Mesendoderm (in vitro differentiated cells): ENCODE results near the gene DNAJC8.
A peak's percentile ranks its signal among the peaks of the same experiment; 100 is the strongest.

ENCODE experiments used
- DNase-seq: peaks from one replicate; pipeline ENCODE4 v3.0.0; 2013
- H2AK5ac ChIP-seq: 2 replicates; pipeline ENCODE4 v1.6.1; 2013; ENCODE audit warnings: low read length, inconsistent platforms
- H2BK120ac ChIP-seq: 2 replicates; pipeline ENCODE4 v1.6.1; 2013; ENCODE audit warnings: low read depth, mild to moderate bottlenecking, low read length, moderate library complexity, mixed read lengths
- H2BK15ac ChIP-seq: replicated peaks from 2 replicates; pipeline ENCODE4 v1.6.1; 2013; ENCODE audit warnings: low read depth, mild to moderate bottlenecking, moderate library complexity
- H2BK5ac ChIP-seq: 2 replicates; pipeline ENCODE4 v1.6.1; 2013; ENCODE audit warnings: low read length, inconsistent platforms
- H3K18ac ChIP-seq: 2 replicates; pipeline ENCODE4 v1.6.1; 2013; ENCODE audit warnings: mild to moderate bottlenecking, low read length, mixed read lengths
- H3K23ac ChIP-seq: one replicate; pipeline ENCODE4 v1.6.1; 2013; ENCODE audit warnings: low read length
- H3K27ac ChIP-seq: 2 replicates; pipeline ENCODE4 v1.5.1; 2013; ENCODE audit warnings: low read depth, mild to moderate bottlenecking, inconsistent platforms, low read length, moderate library complexity
- H3K27me3 ChIP-seq: 2 replicates; pipeline ENCODE4 v1.6.1; 2013; ENCODE audit warnings: low read length, control low read depth, mild to moderate bottlenecking, inconsistent platforms; ENCODE audit not compliant: insufficient read depth, poor library complexity
- H3K36me3 ChIP-seq: 2 replicates; pipeline ENCODE4 v1.6.1; 2013; ENCODE audit warnings: low read length, inconsistent platforms; ENCODE audit not compliant: control insufficient read depth, insufficient read depth
- H3K4ac ChIP-seq: one replicate; pipeline ENCODE4 v1.6.1; 2013; ENCODE audit warnings: low read depth, mild to moderate bottlenecking, low read length, moderate library complexity
- H3K4me1 ChIP-seq: 2 replicates; pipeline ENCODE4 v1.6.1; 2013; ENCODE audit warnings: low read depth, low read length, inconsistent platforms; ENCODE audit not compliant: control insufficient read depth
- H3K4me2 ChIP-seq: 2 replicates; pipeline ENCODE4 v1.6.1; 2013; ENCODE audit warnings: low read length
- H3K4me3 ChIP-seq: 2 replicates; pipeline ENCODE4 v1.5.1; 2013; ENCODE audit warnings: mild to moderate bottlenecking, low read length
- H3K56ac ChIP-seq: one replicate; pipeline ENCODE4 v1.6.1; 2013; ENCODE audit warnings: low read length
- H3K79me1 ChIP-seq: 2 replicates; pipeline ENCODE4 v1.6.1; 2013; ENCODE audit warnings: low read length, inconsistent platforms
- H3K79me2 ChIP-seq: 2 replicates; pipeline ENCODE4 v1.6.1; 2013; ENCODE audit warnings: mild to moderate bottlenecking, low read length; ENCODE audit not compliant: control insufficient read depth, insufficient read depth
- H3K9ac ChIP-seq: 2 replicates; pipeline ENCODE4 v1.6.1; 2013; ENCODE audit warnings: low read length, inconsistent platforms
- H4K5ac ChIP-seq: one replicate; pipeline ENCODE4 v1.6.1; 2013; ENCODE audit warnings: low read length
- H4K8ac ChIP-seq: one replicate; pipeline ENCODE4 v1.6.1; 2013; ENCODE audit warnings: low read depth, mild to moderate bottlenecking, control low read depth, low read length, moderate library complexity
- WGBS: extraction: QIAGEN DNeasy Blood & Tissue Kit; methylation state at CpG from one replicate; pipeline ENCODE4 v1.1.7; 2013; ENCODE audit warnings: low lambda C conversion rate, missing lambda C conversion rate; ENCODE audit not compliant: insufficient coverage; ENCODE audit errors: extremely low coverage; 5-methylcytosine and 5-hydroxymethylcytosine counted together

DNAJC8 gene

DNA sequence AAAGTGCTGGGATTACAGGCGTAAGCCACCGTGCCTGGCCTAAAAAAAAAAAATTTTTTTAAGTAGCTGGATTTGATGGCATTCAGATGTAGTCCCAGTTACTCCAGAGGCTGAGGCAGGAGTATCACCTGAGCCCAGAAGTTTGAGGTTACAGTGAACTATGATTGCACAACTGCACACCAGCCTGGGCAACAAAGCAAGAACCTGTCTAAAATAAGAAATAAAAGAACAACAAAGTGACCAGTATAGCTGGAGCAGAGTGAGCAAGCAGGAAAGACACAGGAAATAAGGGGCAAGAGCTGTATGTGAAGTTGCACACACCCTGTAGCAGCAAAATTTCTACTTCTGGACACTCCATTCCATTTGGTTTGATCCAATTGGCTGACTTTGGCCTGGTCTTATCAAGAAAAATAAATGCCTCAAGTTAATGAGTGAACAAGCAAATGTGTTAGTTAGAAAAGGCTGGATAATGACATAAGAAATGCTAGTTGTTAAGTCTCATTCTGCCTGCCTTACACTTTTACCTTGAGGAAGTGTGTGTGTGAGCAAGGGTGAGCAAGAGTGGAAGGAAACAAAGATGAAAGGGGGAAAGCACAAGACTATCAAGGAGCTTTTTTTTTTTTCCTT, 11.0 kb upstream of the DNAJC8 start:
- DNase-seq: no peak

DNA sequence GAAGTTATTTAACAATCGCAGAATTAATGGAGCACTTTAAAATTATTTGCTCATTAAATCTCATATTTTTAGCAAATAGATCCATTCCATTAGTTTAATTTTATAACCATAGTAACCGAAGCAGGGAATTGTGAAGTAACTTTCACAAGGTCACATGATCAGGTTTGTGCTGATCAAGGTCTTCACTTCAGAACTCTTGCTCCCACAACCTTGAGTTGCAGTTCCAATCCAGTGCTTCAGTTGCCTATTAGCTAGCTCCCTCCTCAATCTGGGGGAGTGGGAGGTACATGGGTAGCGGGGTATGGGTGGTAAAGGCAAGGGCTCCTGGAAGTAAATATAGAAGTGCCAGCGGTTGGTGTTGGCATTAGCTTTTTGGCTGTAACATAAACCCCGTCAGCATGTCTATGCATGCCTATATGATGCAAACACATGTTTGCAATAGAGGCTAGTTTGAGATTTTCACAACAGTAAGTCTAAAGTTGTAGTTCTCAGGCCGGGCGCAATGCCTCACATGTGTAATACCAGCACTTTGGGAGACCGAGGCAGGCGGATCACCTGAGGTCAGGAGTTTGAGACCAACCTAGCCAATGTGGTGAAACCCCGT, 8.9 kb upstream of the DNAJC8 start:
- no peak overlapping the region for H4K5ac ChIP-seq
- WGBS: no CpG with 5 or more reads among the region's 10 CpGs

More for the DNA sequence above, 11.0 kb upstream of the DNAJC8 start:
- Histone ChIP-seq H3K4me3 (no peak overlapping the region), H3K36me3 (no peaks in the 10 kb centered on the region), H3K18ac (no peak overlapping the region), H2BK15ac (no peak overlapping the region), H3K56ac (no peak overlapping the region), H2AK5ac (no peak overlapping the region), H3K79me2 (no peaks in the 10 kb centered on the region), H2BK5ac (no peak overlapping the region), H3K79me1 (no peaks in the 10 kb centered on the region), H3K23ac (no peak overlapping the region), H3K4ac (no peak overlapping the region), H3K9ac (no peak overlapping the region), H3K4me1 (no peaks in the 10 kb centered on the region), H4K5ac (no peak overlapping the region), H3K27ac (no peak overlapping the region), H4K8ac (no peak overlapping the region), H2BK120ac (no peak overlapping the region), H3K27me3 (no peaks in the 10 kb centered on the region), H3K4me2 (no peak overlapping the region)
- WGBS: no CpG with 5 or more reads among the region's 2 CpGs

DNA sequence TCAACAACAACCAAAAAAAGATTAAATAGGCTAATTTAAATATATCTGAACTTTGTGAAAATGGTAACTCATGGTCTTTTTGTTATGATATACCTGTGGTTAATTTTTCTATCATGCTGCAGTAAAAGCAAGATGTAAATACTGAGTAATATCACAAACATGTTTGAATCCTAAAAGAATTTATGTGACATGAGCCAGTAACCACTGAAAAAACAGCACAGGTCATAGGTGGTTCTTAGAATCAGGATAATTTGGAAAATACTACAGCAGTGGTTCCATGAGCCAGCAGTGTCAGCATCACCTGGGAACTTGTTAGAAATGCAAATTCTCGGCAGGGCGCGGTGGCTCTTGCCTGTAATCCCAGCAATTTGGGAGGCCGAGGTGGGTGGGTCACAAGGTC, 7.2 kb upstream of the DNAJC8 start:
- peaks cover 12% of the 10 kb centered on the region for H3K79me2 ChIP-seq
- H3K56ac ChIP-seq: no peak overlapping the region
- no CpG with 5 or more reads among the region's 4 CpGs for WGBS
- H3K9ac ChIP-seq: no peak overlapping the region
- H3K23ac ChIP-seq: no peak overlapping the region
- no peaks in the 10 kb centered on the region for H3K27me3 ChIP-seq
- no peak overlapping the region for H3K4me3 ChIP-seq
- no peak for DNase-seq
- H3K4ac ChIP-seq: no peak overlapping the region
- no peak overlapping the region for H2BK5ac ChIP-seq
- no peaks in the 10 kb centered on the region for H3K36me3 ChIP-seq
- H3K27ac ChIP-seq: no peak overlapping the region
- peaks cover 9% of the 10 kb centered on the region for H3K79me1 ChIP-seq
- no peak overlapping the region for H3K4me2 ChIP-seq
- peaks cover 4% of the 10 kb centered on the region for H3K4me1 ChIP-seq
- H4K8ac ChIP-seq: no peak overlapping the region
- no peak overlapping the region for H2BK15ac ChIP-seq
- H4K5ac ChIP-seq: no peak overlapping the region
- no peak overlapping the region for H3K18ac ChIP-seq
- no peak overlapping the region for H2AK5ac ChIP-seq
- H2BK120ac ChIP-seq: no peak overlapping the region

More for the DNA sequence above, 8.9 kb upstream of the DNAJC8 start:
- Histone ChIP-seq H3K4ac (no peak overlapping the region), H4K8ac (no peak overlapping the region), H3K4me1 (peaks cover 4% of the 10 kb centered on the region), H3K4me3 (no peak overlapping the region), H3K36me3 (no peaks in the 10 kb centered on the region), H3K79me2 (peaks cover 5% of the 10 kb centered on the region), H2BK120ac (no peak overlapping the region), H3K4me2 (no peak overlapping the region), H3K9ac (no peak overlapping the region), H2BK5ac (no peak overlapping the region), H3K79me1 (peaks cover 4% of the 10 kb centered on the region), H2BK15ac (no peak overlapping the region), H3K18ac (no peak overlapping the region), H3K27me3 (no peaks in the 10 kb centered on the region), H2AK5ac (no peak overlapping the region), H3K27ac (no peak overlapping the region), H3K23ac (no peak overlapping the region), H3K56ac (no peak overlapping the region)
- no peak for DNase-seq

DNA sequence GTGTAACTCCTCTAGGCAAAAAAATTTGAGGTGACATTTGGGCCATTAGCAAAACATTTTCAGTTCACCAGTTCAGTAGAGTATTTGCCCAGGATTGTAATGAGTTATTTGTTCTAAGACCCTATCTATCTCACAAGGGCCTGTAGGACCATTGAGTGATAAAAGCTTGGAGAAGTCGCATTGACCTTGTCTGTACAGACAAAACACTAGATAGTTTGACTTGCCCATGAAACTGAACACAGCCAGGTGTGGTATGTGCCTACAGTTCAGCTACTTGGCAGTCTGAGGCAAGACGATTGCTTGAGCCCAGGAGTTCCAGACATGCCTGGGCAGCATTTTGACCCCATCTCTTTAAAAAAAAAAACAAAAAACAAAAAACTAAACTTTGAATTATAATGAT, 6.2 kb upstream of the DNAJC8 start:
- Histone ChIP-seq H3K79me1 (peaks cover 9% of the 10 kb centered on the region), H3K4me1 (peaks cover 4% of the 10 kb centered on the region), H3K9ac (no peak overlapping the region), H3K23ac (no peak overlapping the region), H3K27ac (no peak overlapping the region), H4K5ac (no peak overlapping the region), H3K79me2 (peaks cover 12% of the 10 kb centered on the region), H3K4me2 (no peak overlapping the region), H3K18ac (no peak overlapping the region), H3K56ac (no peak overlapping the region), H2AK5ac (no peak overlapping the region), H2BK120ac (no peak overlapping the region), H2BK15ac (no peak overlapping the region), H3K36me3 (no peaks in the 10 kb centered on the region), H3K4me3 (no peak overlapping the region), H2BK5ac (no peak overlapping the region), H3K4ac (no peak overlapping the region), H4K8ac (no peak overlapping the region), H3K27me3 (no peaks in the 10 kb centered on the region)
- no peak for DNase-seq
- no CpG with 5 or more reads among the region's 2 CpGs for WGBS

DNA sequence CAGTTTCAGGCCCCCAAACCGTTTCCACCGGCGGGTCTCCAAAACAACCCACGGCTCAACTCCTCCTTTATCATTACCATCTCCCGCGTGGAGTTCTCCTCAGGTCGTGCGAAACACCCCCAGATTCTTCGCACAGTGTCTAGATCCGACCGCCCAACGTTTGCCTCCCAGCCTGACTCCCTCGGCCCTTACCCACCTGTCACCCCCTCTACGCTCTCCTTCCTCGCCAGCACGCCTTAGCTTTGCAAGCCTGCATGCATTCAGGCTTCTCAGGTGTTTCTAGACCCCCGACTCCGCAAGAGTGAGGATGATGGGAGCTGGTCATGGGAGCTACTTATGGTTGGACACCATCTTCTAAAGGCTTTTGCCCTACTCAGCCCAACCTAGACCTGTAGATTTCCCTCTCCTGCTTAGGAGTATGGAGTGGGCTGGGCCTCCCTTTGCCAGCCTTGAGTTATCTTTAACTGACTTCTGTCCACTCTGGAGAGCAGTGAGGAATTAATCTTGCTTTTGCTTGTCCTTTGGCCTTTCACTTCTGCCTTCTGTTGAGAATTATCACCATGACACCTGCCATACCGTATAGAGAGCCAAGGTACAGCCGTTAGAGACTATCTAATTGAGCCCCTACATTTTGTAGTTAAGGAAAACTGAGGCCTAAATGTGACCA, 4.0 kb upstream of the DNAJC8 start:
- Histone ChIP-seq H3K36me3 (no peaks in the 10 kb centered on the region), H3K27ac (no peak overlapping the region), H3K4me1 (peaks cover 4% of the 10 kb centered on the region), H3K27me3 (no peaks in the 10 kb centered on the region), H3K4me2 (peak overlapping the region; percentile 64), H3K4me3 (peak overlapping the region; percentile 91), H3K79me2 (peaks cover 21% of the 10 kb centered on the region), H4K5ac (no peak overlapping the region), H3K9ac (peak overlapping the region; percentile 97), H3K4ac (peak overlapping the region; percentile 61), H2AK5ac (peak overlapping the region; percentile 2), H3K79me1 (peaks cover 16% of the 10 kb centered on the region), H2BK5ac (no peak overlapping the region), H2BK120ac (no peak overlapping the region), H4K8ac (no peak overlapping the region), H3K56ac (peak overlapping the region; percentile 99), H3K18ac (no peak overlapping the region), H3K23ac (no peak overlapping the region), H2BK15ac (no peak overlapping the region)
- DNase-seq: peak; percentile 16
- no CpG with 5 or more reads among the region's 20 CpGs for WGBS
